GM23248 (cell line): ENCODE data around the gene ZNF322. TPM values are rescaled to one million over a fixed set of nuclear protein-coding genes. Genes with fewer than 3 reads are reported as not detected.
A peak's percentile ranks its signal among the peaks of the same experiment; 100 is the strongest.

Experiments used
- DNase-seq: peaks from one replicate; pipeline ENCODE4 v3.0.0-alpha.2; 2015
- H2AFZ ChIP-seq: fragments of 200-600 bp; sonication (generic); 2 replicates; pipeline ENCODE4 v1.6.1; 2016; ENCODE audit warnings: antibody characterized with exemption
- H3F3A ChIP-seq: fragments of 200-600 bp; sonication (generic); 2 replicates; pipeline ENCODE4 v1.6.1; 2016; ENCODE audit warnings: mild to moderate bottlenecking, antibody characterized with exemption, mixed run types; ENCODE audit not compliant: insufficient read depth
- H3K27ac ChIP-seq: fragments of 200-600 bp; sonication (generic); 2 replicates; pipeline ENCODE4 v1.5.1; 2016; ENCODE audit warnings: mild to moderate bottlenecking
- H3K27me3 ChIP-seq: fragments of 200-600 bp; sonication (generic); replicated peaks from 2 replicates; pipeline ENCODE4 v1.6.1; 2016; ENCODE audit warnings: mild to moderate bottlenecking; ENCODE audit not compliant: insufficient read depth
- H3K36me3 ChIP-seq: fragments of 200-600 bp; sonication (generic); 2 replicates; pipeline ENCODE4 v1.6.1; 2016; ENCODE audit warnings: low read depth, mild to moderate bottlenecking
- H3K4me1 ChIP-seq: fragments of 200-600 bp; sonication (generic); 2 replicates; pipeline ENCODE4 v1.6.1; 2016; ENCODE audit warnings: mild to moderate bottlenecking; ENCODE audit not compliant: insufficient read depth
- H3K4me2 ChIP-seq: fragments of 200-600 bp; sonication (generic); one replicate; pipeline ENCODE4 v1.6.1; 2016; ENCODE audit warnings: mild to moderate bottlenecking; ENCODE audit not compliant: unreplicated experiment
- H3K4me3 ChIP-seq: fragments of 200-600 bp; sonication (generic); 2 replicates; pipeline ENCODE4 v1.5.1; 2016; ENCODE audit warnings: mild to moderate bottlenecking
- H3K79me2 ChIP-seq: fragments of 200-600 bp; sonication (generic); 2 replicates; pipeline ENCODE4 v1.6.1; 2016; ENCODE audit warnings: mild to moderate bottlenecking; ENCODE audit not compliant: insufficient read depth
- H3K9ac ChIP-seq: fragments of 200-600 bp; sonication (generic); 2 replicates; pipeline ENCODE4 v1.6.1; 2016; ENCODE audit warnings: mild to moderate bottlenecking
- H3K9me2 ChIP-seq: fragments of 200-600 bp; sonication (generic); 2 replicates; pipeline ENCODE4 v1.6.1; 2016; ENCODE audit warnings: mixed run types, mild to moderate bottlenecking, moderate library complexity; ENCODE audit not compliant: insufficient read depth
- H3K9me3 ChIP-seq: fragments of 200-600 bp; sonication (generic); one replicate; pipeline ENCODE4 v1.6.1; 2017; ENCODE audit warnings: low read depth
- H4K20me1 ChIP-seq: fragments of 200-600 bp; sonication (generic); 2 replicates; pipeline ENCODE4 v1.6.0; 2016; ENCODE audit not compliant: insufficient read depth
- EZH2 ChIP-seq: fragments of 200-600 bp; sonication (generic); IDR thresholded peaks from 2 replicates; pipeline ENCODE4 v1.6.1; 2018; ENCODE audit warnings: antibody characterized with exemption, mild to moderate bottlenecking; ENCODE audit not compliant: insufficient read depth, poor library complexity, severe bottlenecking
- EZH2phosphoT487 ChIP-seq: fragments of 200-600 bp; sonication (generic); IDR thresholded peaks from 2 replicates; pipeline ENCODE4 v1.6.1; 2018; ENCODE audit warnings: antibody characterized with exemption, moderate library complexity, mild to moderate bottlenecking, low read depth; ENCODE audit not compliant: insufficient read depth
- WGBS, 2 experiments: methylation state at CpG; one replicate each; pipeline ENCODE4 v1.1.6; 2015 to 2017; ENCODE audit warnings: low lambda C conversion rate in 2 of 2, low coverage in 1 of 2; ENCODE audit errors: missing lambda C conversion rate in 2 of 2; 5-methylcytosine and 5-hydroxymethylcytosine counted together
- in situ Hi-C: fragments of 300-500 bp; cut with MboI; formaldehyde crosslinking; loops from 2 replicates; pipeline ENCODE4 v1.15.0; 2020
- polyA plus RNA-seq: library from polyadenylated mRNA; unstranded; fragments of >200 nt; fragmentation: Nextera tagmentation; extraction: Ambion mirVana; gene quantifications from 2 replicates; pipeline ENCODE4 v1.2.1, GENCODE V29; 2016
- total RNA-seq: library from RNA; depleted of rRNA; stranded (reverse); fragments of >200 nt; shearing (Covaris generic); gene quantifications from 2 replicates; pipeline ENCODE4 v1.2.3, GENCODE V29; 2014

The ZNF322 gene
- total and polyA plus RNA-seq, 2 experiments from 2014 or later: 16.3 to 17.8 TPM

DNA sequence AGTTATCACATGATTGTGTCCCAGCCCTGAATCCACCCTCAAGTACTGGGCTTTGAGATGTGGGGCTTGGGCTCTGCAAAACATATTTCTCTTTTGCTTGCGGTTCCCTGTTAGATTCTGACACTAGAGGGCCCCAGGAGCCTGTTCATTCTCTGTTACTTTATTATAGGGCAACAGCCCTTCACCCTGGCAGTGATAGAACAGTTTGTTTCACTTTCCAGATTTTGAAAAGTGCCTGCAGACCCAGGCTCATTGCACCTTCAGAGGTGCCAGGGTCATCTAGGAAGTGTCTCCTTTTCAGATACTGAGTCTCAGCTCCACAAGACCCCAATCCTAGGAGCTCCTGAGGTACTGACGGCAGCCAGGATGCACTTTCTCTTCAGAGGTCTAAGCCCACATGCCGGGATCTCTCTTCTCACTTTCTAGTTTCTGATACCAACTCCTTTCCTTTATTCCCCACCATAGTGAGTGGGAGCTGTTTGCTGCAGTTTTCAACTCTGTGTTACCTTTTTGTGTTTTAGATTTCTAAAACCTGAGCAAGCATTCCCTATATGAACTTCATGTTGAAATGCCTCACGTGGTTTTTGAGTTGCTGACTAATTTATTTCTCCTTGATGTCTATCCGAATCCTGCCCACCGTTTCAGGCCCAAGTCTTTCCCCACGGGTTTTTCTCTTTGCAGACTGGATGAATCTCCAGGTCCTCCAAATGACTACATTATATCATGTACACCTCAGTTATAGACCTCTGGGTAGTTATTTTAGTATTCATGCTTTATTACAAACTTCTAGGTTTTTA, 51.9 kb downstream of the ZNF322 start:
- H2AFZ ChIP-seq: peak overlapping the region; percentile 92
- no peaks in the 10 kb centered on the region for H3K9me3 ChIP-seq
- H3K4me1 ChIP-seq: no peaks in the 10 kb centered on the region
- H3K9ac ChIP-seq: peak overlapping the region; percentile 54
- in situ Hi-C loops: no loop called here
- H4K20me1 ChIP-seq: no peaks in the 10 kb centered on the region
- H3K4me2 ChIP-seq: peak overlapping the region; percentile 85
- no peaks in the 10 kb centered on the region for H3F3A ChIP-seq
- no peaks in the 10 kb centered on the region for H3K79me2 ChIP-seq
- H3K9me2 ChIP-seq: no peaks in the 10 kb centered on the region
- peak overlapping the region; percentile 80 for H3K4me3 ChIP-seq
- DNase-seq: peak; percentile 84
- TF ChIP-seq EZH2phosphoT487 (no peak), EZH2 (no peak)
- 4 to 5% methylated on average over 7 of the region's 7 CpGs for WGBS, 2 experiments
- H3K36me3 ChIP-seq: no peaks in the 10 kb centered on the region
- peaks cover 6% of the 10 kb centered on the region for H3K27me3 ChIP-seq
- no peak overlapping the region for H3K27ac ChIP-seq

DNA sequence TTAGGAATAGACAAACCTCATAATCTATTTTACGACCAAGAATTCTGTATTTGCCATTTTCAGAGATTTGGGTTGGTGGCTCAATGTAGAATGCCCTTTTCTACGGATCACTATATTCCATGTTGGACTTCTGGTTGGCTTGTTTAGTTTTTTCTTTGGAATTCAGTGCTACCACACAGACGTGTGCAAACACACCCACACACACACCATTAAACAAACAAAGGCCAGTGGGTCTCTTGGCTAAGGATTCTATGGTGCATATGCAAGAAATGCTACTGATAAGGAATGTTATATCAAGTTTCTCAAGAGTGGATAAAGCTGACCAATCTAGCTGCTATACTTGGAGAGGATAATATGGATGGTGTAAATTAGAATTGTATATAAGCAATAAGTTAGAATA, 54.7 kb downstream of the ZNF322 start:
- no peaks in the 10 kb centered on the region for H3K4me1 ChIP-seq

DNA sequence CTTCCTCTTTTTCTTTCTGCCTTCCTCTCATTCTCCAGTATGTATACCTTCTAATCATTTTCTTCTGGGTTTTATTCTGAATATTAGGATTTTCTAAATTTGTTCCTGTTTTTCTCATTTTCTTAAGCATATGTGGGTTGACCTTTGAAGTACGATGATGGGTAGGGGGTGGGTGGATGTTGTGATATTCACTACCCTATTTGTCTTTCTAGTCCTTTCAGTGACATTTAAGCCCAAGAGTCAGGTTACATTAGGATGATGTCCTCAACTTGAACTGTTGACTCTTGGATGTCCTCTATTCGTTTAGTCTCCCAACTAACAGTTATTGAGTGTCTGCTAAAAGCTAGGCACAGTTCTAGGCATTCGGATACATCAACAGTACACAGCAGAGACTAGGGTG, 55.5 kb downstream of the ZNF322 start:
- DNase-seq: no peak
- Histone ChIP-seq H3K9me2 (no peaks in the 10 kb centered on the region), H3K4me3 (no peak overlapping the region), H3K9ac (no peak overlapping the region), H2AFZ (no peak overlapping the region), H3K4me1 (no peaks in the 10 kb centered on the region), H4K20me1 (no peaks in the 10 kb centered on the region), H3K36me3 (peaks cover 9% of the 10 kb centered on the region), H3F3A (0 out of 2 replicates have a peak, but pooled peaks cover 7% of the 10 kb centered on the region), H3K9me3 (no peaks in the 10 kb centered on the region), H3K27me3 (no peaks in the 10 kb centered on the region), H3K79me2 (peaks cover 8% of the 10 kb centered on the region; the same call in 1 of the 2 replicates), H3K27ac (no peak overlapping the region), H3K4me2 (no peak overlapping the region)
- TF ChIP-seq EZH2phosphoT487 (no peak), EZH2 (no peak)
- in situ Hi-C loops: no loop called here
- 44% methylated on average over 3 of the region's 3 CpGs for WGBS, 2 experiments

More for the DNA sequence above, 54.7 kb downstream of the ZNF322 start:
- Histone ChIP-seq H3K9me2 (no peaks in the 10 kb centered on the region), H3K4me2 (no peak overlapping the region), H3K27ac (no peak overlapping the region), H3K27me3 (no peaks in the 10 kb centered on the region), H3K36me3 (peaks cover 5% of the 10 kb centered on the region; the same call in 1 of the 2 replicates), H3K9me3 (no peaks in the 10 kb centered on the region), H3K4me3 (no peak overlapping the region), H3F3A (0 out of 2 replicates have a peak, but pooled peaks cover 3% of the 10 kb centered on the region), H2AFZ (no peak overlapping the region), H3K79me2 (0 out of 2 replicates have a peak, but pooled peaks cover under 1% of the 10 kb centered on the region), H4K20me1 (no peaks in the 10 kb centered on the region), H3K9ac (no peak overlapping the region)
- in situ Hi-C loops: no loop called here
- WGBS, 2 experiments: 50 to 55% methylated on average over 3 of the region's 3 CpGs
- TF ChIP-seq EZH2phosphoT487 (no peak), EZH2 (no peak)
- DNase-seq: no peak

DNA sequence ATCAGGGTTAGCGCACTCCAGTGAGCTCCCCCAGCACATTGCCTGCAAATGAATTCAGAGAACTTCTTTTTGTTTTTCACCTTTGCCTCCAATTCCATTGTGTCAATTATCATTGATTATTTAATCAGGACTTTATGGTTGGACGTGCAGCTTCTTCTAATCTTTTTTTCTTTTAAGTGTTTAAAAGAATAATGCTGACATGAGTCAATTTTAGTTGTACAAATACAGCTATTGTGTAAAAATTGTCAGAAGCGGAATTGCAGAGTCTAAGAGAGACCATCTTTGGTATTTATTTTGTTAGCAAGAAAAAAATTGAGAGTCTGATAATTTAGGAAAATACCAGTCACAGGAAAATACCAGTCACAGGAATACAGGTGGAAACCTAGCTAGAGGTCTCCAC, 57.3 kb downstream of the ZNF322 start:
- Histone ChIP-seq H3K27me3 (no peaks in the 10 kb centered on the region), H3K4me1 (no peaks in the 10 kb centered on the region), H3K79me2 (peaks cover 25% of the 10 kb centered on the region), H3K9ac (no peak overlapping the region), H3K4me2 (no peak overlapping the region), H4K20me1 (no peaks in the 10 kb centered on the region), H3K36me3 (peaks cover 14% of the 10 kb centered on the region), H3K27ac (no peak overlapping the region), H3K9me3 (no peaks in the 10 kb centered on the region), H3F3A (0 out of 2 replicates have a peak, but pooled peaks cover 7% of the 10 kb centered on the region), H3K4me3 (no peak overlapping the region), H2AFZ (no peak overlapping the region), H3K9me2 (no peaks in the 10 kb centered on the region)
- in situ Hi-C loops: no loop called here
- no peak for DNase-seq
- TF ChIP-seq EZH2: no peak
- TF ChIP-seq EZH2phosphoT487: no peak
- WGBS, 2 experiments: 96 to 98% methylated on average over 3 of the region's 3 CpGs
